GM12892 (cell line): ENCODE results near the gene TRIM73.
"Not testable (repeated sequence)": the region's sequence is repeated elsewhere in the genome, so short reads cannot be mapped to it uniquely, and the experiment has no call there.

Experiments
- POLR2A ChIP-seq: IDR thresholded peaks from 2 replicates; pipeline ENCODE4 v1.6.1; 2011; ENCODE audit warnings: low read depth, low read length, control low read depth
- POLR2AphosphoS5 ChIP-seq: IDR thresholded peaks from 2 replicates; pipeline ENCODE4 v1.6.1; 2011; ENCODE audit warnings: low read depth, low read length, control low read depth

- TF ChIP-seq POLR2AphosphoS5, POLR2A: not testable (repeated sequence)
Measured at GRCh38 chr7:75364079-75364478, 31.4 kb upstream of the TRIM73 start.
